ENCODE data around the gene ZNF330. TPM values are rescaled to one million over a fixed set of nuclear protein-coding genes. Genes with fewer than 3 reads are reported as not detected.
A peak's percentile ranks its signal among the peaks of the same experiment; 100 is the strongest.
"Not testable (repeated sequence)": the region's sequence is repeated elsewhere in the genome, so short reads cannot be mapped to it uniquely, and the experiment has no call there.

Gene ZNF330
- total RNA-seq, 2 donors from 2014 or later = 16.9 to 19.8 TPM

DNA sequence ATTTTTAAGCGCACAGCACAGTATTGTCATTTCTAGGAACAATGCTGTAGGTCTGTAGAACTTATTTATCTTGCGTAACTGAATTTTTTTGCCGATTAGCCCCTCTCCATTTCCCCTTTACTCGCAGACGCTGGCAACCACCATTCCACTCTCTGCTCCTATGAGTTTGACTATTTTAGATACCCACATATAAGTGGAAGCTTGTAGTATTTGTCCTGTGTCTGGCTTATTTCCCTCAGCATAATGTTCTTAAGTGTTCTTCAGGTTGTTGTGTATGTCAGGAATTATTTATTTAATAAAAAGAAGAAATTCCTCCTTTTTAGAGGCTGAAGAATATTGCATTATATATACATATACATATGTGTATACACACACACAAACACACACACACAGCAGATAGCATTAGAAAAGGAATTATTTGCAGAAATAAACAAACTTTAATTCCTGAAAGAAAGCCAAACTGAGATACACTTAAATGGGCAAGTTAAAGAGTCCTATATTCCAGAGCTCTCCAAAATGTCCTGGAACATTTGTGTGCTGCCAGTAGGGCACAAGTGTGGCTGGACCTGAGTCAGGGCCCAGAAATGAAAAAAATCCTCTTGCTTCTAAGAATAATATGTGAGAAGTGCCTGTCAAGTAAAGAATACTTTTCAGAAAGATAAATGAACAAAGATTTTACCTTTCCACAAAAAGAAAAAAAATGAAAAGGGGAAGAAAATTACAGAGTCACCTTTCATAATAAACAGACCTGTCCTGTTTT, 4.5 kb upstream of the ZNF330 start:
- 51 to 73% methylated on average over 5 of the region's 5 CpGs for WGBS, 2 donors
- Histone ChIP-seq H3K4me1 (peaks cover 4% of the 10 kb centered on the region), H3K9me3 (no peaks in the 10 kb centered on the region), H3K4me3 (no peak overlapping the region), H3K27ac (no peak overlapping the region), H3K27me3 (no peaks in the 10 kb centered on the region), H3K36me3 (replicated peaks in 1 of 2; ENCODE audit: insufficient read depth in 1 of 2, low read depth in 2 of 2) (no peaks in the 10 kb centered on the region)
- DNase-seq = no peak
- ATAC-seq = no peak
- no peak for TF ChIP-seq POLR2A (IDR thresholded peaks at IDR 0.05)
- TF ChIP-seq, protein P1, sequence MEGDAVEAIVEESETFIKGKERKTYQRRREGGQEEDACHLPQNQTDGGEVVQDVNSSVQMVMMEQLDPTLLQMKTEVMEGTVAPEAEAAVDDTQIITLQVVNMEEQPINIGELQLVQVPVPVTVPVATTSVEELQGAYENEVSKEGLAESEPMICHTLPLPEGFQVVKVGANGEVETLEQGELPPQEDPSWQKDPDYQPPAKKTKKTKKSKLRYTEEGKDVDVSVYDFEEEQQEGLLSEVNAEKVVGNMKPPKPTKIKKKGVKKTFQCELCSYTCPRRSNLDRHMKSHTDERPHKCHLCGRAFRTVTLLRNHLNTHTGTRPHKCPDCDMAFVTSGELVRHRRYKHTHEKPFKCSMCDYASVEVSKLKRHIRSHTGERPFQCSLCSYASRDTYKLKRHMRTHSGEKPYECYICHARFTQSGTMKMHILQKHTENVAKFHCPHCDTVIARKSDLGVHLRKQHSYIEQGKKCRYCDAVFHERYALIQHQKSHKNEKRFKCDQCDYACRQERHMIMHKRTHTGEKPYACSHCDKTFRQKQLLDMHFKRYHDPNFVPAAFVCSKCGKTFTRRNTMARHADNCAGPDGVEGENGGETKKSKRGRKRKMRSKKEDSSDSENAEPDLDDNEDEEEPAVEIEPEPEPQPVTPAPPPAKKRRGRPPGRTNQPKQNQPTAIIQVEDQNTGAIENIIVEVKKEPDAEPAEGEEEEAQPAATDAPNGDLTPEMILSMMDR (IDR thresholded peaks at IDR 0.05) = no peak
- intact Hi-C loops (cut with DNase I) = no loop called here

DNA sequence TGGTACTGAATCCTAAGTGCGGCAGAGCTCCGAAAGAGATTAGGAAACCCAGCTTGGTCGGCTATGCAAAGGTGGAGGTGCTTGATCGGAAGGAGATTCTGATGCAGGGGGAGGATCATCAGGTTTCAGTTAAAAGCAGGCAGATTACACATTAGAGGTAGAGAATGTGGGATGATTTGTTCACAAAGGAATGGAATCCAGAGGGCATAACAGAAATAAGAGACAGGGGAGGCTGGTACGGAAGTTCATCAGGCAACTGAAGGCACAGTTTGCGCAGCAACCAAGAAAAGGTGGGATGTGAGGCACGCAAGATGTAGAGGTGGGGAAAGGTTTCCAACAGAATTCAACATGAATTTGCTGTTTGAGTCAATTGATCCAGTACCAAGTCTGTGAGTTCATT, 424 bp upstream of the ZNF330 start:
- no peak overlapping the region for H3K4me3 ChIP-seq
- peak overlapping the region; percentile 95 to 97 (median 96) for H3K27ac ChIP-seq
- no peaks in the 10 kb centered on the region for H3K27me3 ChIP-seq
- H3K4me1 ChIP-seq = peaks cover 31% of the 10 kb centered on the region
- ATAC-seq (peak; percentile 13), DNase-seq (no peak)
- 82 to 84% methylated on average over 7 of the region's 7 CpGs for WGBS, 2 donors
- peaks cover 0 to 4% of the 10 kb centered on the region in 2 donors for H3K36me3 ChIP-seq (replicated peaks in 1 of 2; ENCODE audit: insufficient read depth in 1 of 2, low read depth in 2 of 2)
- TF ChIP-seq POLR2A (IDR thresholded peaks at IDR 0.05) = no peak
- TF ChIP-seq, protein P1 (IDR thresholded peaks at IDR 0.05) = no peak
- H3K9me3 ChIP-seq = no peaks in the 10 kb centered on the region
- intact Hi-C loops (cut with DNase I) = no loop called here

DNA sequence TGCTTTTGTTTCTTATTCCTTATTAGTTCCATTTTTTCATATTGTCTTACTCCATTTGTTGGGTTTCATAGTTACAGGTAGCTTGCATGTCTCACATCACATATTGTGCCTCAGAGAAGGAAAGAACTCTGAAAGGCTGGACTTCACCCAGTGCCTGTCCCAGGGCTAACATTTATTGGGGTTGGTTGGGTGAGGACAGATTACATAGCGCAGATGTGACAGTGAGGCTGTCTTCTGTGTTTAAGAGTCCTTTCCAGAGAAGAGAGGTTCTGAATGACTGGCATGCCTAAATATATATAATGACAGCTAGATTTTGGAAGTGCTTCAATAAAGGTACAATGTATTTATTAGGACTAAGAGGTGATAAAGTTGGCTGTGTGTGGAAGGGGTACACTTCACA, 2.7 kb downstream of the ZNF330 start:
- H3K9me3 ChIP-seq = no peaks in the 10 kb centered on the region
- H3K4me1 ChIP-seq = peaks cover 31% of the 10 kb centered on the region
- TF ChIP-seq, protein P1 (IDR thresholded peaks at IDR 0.05) = no peak
- TF ChIP-seq POLR2A (IDR thresholded peaks at IDR 0.05) = no peak
- H3K4me3 ChIP-seq = no peak overlapping the region
- DNase-seq = no peak
- peaks cover 0 to 7% of the 10 kb centered on the region in 2 donors for H3K36me3 ChIP-seq (replicated peaks in 1 of 2; ENCODE audit: insufficient read depth in 1 of 2, low read depth in 2 of 2)
- WGBS, 2 donors = 100% methylated on average over 1 of the region's 1 CpG
- intact Hi-C loops (cut with DNase I) = no loop called here
- no peak for ATAC-seq
- H3K27ac ChIP-seq = peak overlapping the region in 1 of 4 donors; percentile 97
- H3K27me3 ChIP-seq = no peaks in the 10 kb centered on the region

DNA sequence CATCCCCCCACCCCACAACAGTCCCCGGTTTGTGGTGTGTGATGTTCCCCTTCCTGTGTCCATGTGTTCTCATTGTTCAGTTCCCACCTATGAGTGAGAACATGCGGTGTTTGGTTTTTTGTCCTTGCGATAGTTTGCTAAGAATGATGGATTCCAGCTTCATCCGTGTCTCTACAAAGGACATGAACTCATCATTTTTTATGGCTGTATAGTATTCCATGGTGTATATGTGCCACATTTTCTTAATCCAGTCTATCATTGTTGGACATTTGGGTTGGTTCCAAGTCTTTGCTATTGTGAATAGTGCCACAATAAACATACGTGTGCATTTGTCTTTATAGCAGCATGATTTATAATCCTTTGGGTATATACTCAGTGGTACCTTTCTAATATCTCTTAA, 6.6 kb downstream of the ZNF330 start:
- WGBS, 2 donors = 100% methylated on average over 5 of the region's 5 CpGs
- H3K9me3 ChIP-seq; H3K27ac ChIP-seq; H3K4me3 ChIP-seq; ATAC-seq; H3K27me3 ChIP-seq; intact Hi-C loops (cut with DNase I); DNase-seq: not testable (repeated sequence)
- Histone ChIP-seq H3K36me3 (replicated peaks in 1 of 2; ENCODE audit: insufficient read depth in 1 of 2, low read depth in 2 of 2) (peaks cover 0 to 15% of the 10 kb centered on the region in 2 donors), H3K4me1 (peaks cover 20% of the 10 kb centered on the region)

DNA sequence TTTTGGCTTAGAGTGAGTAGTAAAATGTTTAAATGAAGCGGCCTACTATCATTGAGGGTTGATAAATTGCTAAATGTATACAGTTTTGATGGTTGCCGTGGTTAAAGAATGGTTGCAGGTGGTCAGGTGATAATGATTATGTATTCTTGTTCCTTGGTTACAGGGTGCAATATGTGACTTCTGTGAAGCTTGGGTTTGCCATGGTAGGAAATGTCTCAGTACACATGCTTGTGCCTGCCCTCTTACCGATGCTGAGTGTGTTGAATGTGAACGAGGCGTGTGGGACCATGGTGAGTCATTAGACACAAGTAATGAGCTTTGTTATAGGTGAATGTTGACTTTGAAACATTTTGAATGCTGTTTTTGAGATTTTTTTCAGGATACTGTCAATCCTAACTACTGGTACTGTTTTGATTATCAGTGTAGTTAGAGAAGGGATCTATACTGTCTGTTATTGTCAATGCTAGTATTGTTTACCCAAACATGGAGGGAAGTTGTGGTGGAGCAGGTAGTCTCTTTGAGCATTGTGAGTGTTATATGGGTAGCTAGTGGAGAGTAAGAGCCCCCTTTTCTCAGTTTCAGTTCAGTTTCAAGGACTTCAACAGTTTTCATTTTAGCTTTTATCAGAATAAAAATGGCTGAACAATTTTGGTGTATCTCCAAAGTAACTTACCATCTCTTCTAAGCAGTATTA, 8.9 kb downstream of the ZNF330 start:
- ATAC-seq (no peak), DNase-seq (no peak)
- intact Hi-C loops (cut with DNase I) = no loop called here

More for the DNA sequence above, 8.9 kb downstream of the ZNF330 start:
- H3K9me3 ChIP-seq = no peaks in the 10 kb centered on the region
- H3K4me1 ChIP-seq = no peaks in the 10 kb centered on the region
- H3K36me3 ChIP-seq (replicated peaks in 1 of 2; ENCODE audit: insufficient read depth in 1 of 2, low read depth in 2 of 2) = peaks cover 3 to 31% of the 10 kb centered on the region in 2 donors
- H3K27me3 ChIP-seq = no peaks in the 10 kb centered on the region
- no peak overlapping the region for H3K4me3 ChIP-seq
- TF ChIP-seq, protein P1 (IDR thresholded peaks at IDR 0.05) = no peak
- no peak for TF ChIP-seq POLR2A (IDR thresholded peaks at IDR 0.05)
- H3K27ac ChIP-seq = no peak overlapping the region
- WGBS, 2 donors = 84 to 87% methylated on average over 5 of the region's 5 CpGs
